OCI-LY7 (cell line): ENCODE results near the gene POLA2. TPM values are rescaled to one million over a fixed set of nuclear protein-coding genes. Genes with fewer than 3 reads are reported as not detected.
A peak's percentile ranks its signal among the peaks of the same experiment; 100 is the strongest.

Experiments used
- BruUV-seq: library from RNA; stranded (reverse); fragments of 400-500 nt; replicated peaks from 2 replicates; lab custom pipeline; 2021; lab: Mats Ljungman, UMichigan
- CTCF ChIA-PET: fragments of 300-600 bp; sonication (Branson Sonifier 250); formaldehyde crosslinking; loops from one replicate; lab custom pipeline; 2022; ENCODE audit warnings: antibody characterized with exemption; ENCODE audit not compliant: unreplicated experiment; lab: Charles Lee
- POLR2A ChIA-PET: fragments of 300-600 bp; sonication (Branson Sonifier 250); formaldehyde crosslinking; loops from one replicate; lab custom pipeline; 2022; ENCODE audit warnings: antibody characterized with exemption; lab: Charles Lee
- DNase-seq: peaks from one replicate; pipeline ENCODE4 v3.0.0-alpha.2; 2015; ENCODE audit warnings: low spot score
- H2AFZ ChIP-seq: fragments of 200-600 bp; sonication (generic), shearing (Covaris generic); 2 replicates; pipeline ENCODE4 v1.6.1; 2014; ENCODE audit warnings: mild to moderate bottlenecking, antibody characterized with exemption, low read length, moderate library complexity
- H3K27ac ChIP-seq: fragments of 200-600 bp; sonication (generic); 2 replicates; pipeline ENCODE4 v1.5.1; 2014; ENCODE audit warnings: mixed run types, low read depth, mild to moderate bottlenecking, moderate library complexity, low read length, inconsistent platforms; ENCODE audit not compliant: poor library complexity, severe bottlenecking
- H3K36me3 ChIP-seq: fragments of 200-600 bp; sonication (generic); 2 replicates; pipeline ENCODE4 v1.6.1; 2014; ENCODE audit warnings: mild to moderate bottlenecking, antibody characterized with exemption, low read length, moderate library complexity, mixed read lengths; ENCODE audit not compliant: insufficient read depth
- H3K4me1 ChIP-seq: fragments of 200-600 bp; sonication (generic); 2 replicates; pipeline ENCODE4 v1.5.1; 2014; ENCODE audit warnings: mild to moderate bottlenecking, low read length; ENCODE audit not compliant: insufficient read depth, poor library complexity, severe bottlenecking
- H3K4me2 ChIP-seq: fragments of 200-600 bp; sonication (generic); 2 replicates; pipeline ENCODE4 v1.6.1; 2014; ENCODE audit warnings: mild to moderate bottlenecking, low read length
- H3K4me3 ChIP-seq: fragments of 200-600 bp; sonication (generic); 2 replicates; pipeline ENCODE4 v1.5.1; 2014; ENCODE audit warnings: mild to moderate bottlenecking, low read depth, low read length; ENCODE audit not compliant: poor library complexity, severe bottlenecking
- H3K79me2 ChIP-seq: fragments of 200-600 bp; sonication (generic); 2 replicates; pipeline ENCODE4 v1.6.1; 2016; ENCODE audit warnings: low read depth, mild to moderate bottlenecking, low read length, moderate library complexity, mixed read lengths; ENCODE audit not compliant: insufficient read depth
- H3K9me2 ChIP-seq: fragments of 200-600 bp; sonication (generic); 2 replicates; pipeline ENCODE4 v1.6.1; 2016; ENCODE audit warnings: mild to moderate bottlenecking, low read length, mixed read lengths; ENCODE audit not compliant: insufficient read depth
- H3K9me3 ChIP-seq: fragments of 200-600 bp; sonication (generic); 2 replicates; pipeline ENCODE4 v1.6.1; 2014; ENCODE audit warnings: mild to moderate bottlenecking, mixed run types, low read length, mixed read lengths
- H4K20me1 ChIP-seq: fragments of 200-600 bp; sonication (generic); 2 replicates; pipeline ENCODE4 v1.6.1; 2014; ENCODE audit warnings: mild to moderate bottlenecking, antibody characterized with exemption, low read length, moderate library complexity, mixed read lengths; ENCODE audit not compliant: insufficient read depth
- CTCF ChIP-seq: fragments of 200-600 bp; sonication (generic); conservative IDR thresholded peaks from 2 replicates; pipeline ENCODE4 v1.5.1; 2014; ENCODE audit warnings: mild to moderate bottlenecking, antibody characterized with exemption, low read length, moderate library complexity, mixed read lengths
- EZH2phosphoT487 ChIP-seq: fragments of 200-600 bp; sonication (generic); IDR thresholded peaks from 2 replicates; pipeline ENCODE4 v1.6.1; 2018; ENCODE audit warnings: low read depth, borderline replicate concordance, mild to moderate bottlenecking, mixed run types, antibody characterized with exemption, low read length, moderate library complexity, mixed read lengths
- intact Hi-C: fragments of 100-400 bp; cut with micrococcal nuclease; formaldehyde crosslinking; loops from one replicate; pipeline ENCODE4 v1.10.0; 2022; ENCODE audit not compliant: unreplicated experiment
- total RNA-seq, 2 experiments: library from RNA; depleted of rRNA in 1 of 2; stranded (reverse); fragments of >200 nt in 1 of 2; shearing (Covaris generic) in 1 of 2; gene quantifications; 2 replicates each; pipeline ENCODE4 v1.2.3, GENCODE V29; 2014 to 2022

POLA2 gene
- total RNA-seq, 2 experiments from 2014 or later = 47.5 to 89.1 TPM

- ChIA-PET POLR2A (interaction anchor here (0.7 to 1.0 kb wide), 2 partner anchors 30 to 62 kb away, joined by 3 to 4 read pairs; no protein-coding TSS in a partner anchor), CTCF (interaction anchor here (0.6 kb wide), 1 partner anchor 359 kb away, joined by 4 read pairs; no protein-coding TSS in a partner anchor)
- Histone ChIP-seq H3K4me1 (peaks cover 10% of the 10 kb centered on the region), H3K4me2 (no peak overlapping the region), H3K4me3 (no peak overlapping the region), H4K20me1 (0 out of 2 replicates have a peak, but pooled peaks cover 10% of the 10 kb centered on the region), H2AFZ (no peak overlapping the region), H3K36me3 (peaks cover 74% of the 10 kb centered on the region), H3K27ac (no peak overlapping the region), H3K9me3 (no peaks in the 10 kb centered on the region), H3K79me2 (peaks cover 46% of the 10 kb centered on the region), H3K9me2 (no peaks in the 10 kb centered on the region)
- DNase-seq = peak; percentile 33
- no TSS peak for BruUV-seq
- TF ChIP-seq CTCF (peak; percentile 83), EZH2phosphoT487 (no peak)
- intact Hi-C loops = loop anchor here (10.0 kb wide), 1 partner anchor 251 kb away; the partner anchor contains the start of gene ARL2
Measured at GRCh38 chr11:65266210-65266609, 4.4 kb downstream of the POLA2 start.

GRCh38 chr11:65274735-65275682 is 13.2 kb downstream of the POLA2 start:
- peaks cover 7% of the 10 kb centered on the region for H3K4me1 ChIP-seq
- TF ChIP-seq CTCF (peak; percentile 75), EZH2phosphoT487 (no peak)
- 0 out of 2 replicates have a peak, but pooled peaks cover 5% of the 10 kb centered on the region for H4K20me1 ChIP-seq
- CTCF ChIA-PET = interaction anchor here (0.6 to 0.7 kb wide), 2 partner anchors 40 to 265 kb away, joined by 3 to 4 read pairs; no protein-coding TSS in a partner anchor
- no peaks in the 10 kb centered on the region for H3K9me2 ChIP-seq
- H3K4me3 ChIP-seq = no peak overlapping the region
- peaks cover 86% of the 10 kb centered on the region for H3K36me3 ChIP-seq
- H3K4me2 ChIP-seq = no peak overlapping the region
- POLR2A ChIA-PET = interaction anchor here (0.7 to 1.0 kb wide), 3 partner anchors 13 to 41 kb away, joined by 3 read pairs; partner anchors contain the start of gene POLA2
- no peak overlapping the region for H2AFZ ChIP-seq
- peak; percentile 43 for DNase-seq
- no TSS peak for BruUV-seq
- H3K9me3 ChIP-seq = no peaks in the 10 kb centered on the region
- intact Hi-C loops = loop anchor here (5.0 kb wide), 1 partner anchor 42 kb away; no protein-coding TSS in a partner anchor
- H3K27ac ChIP-seq = no peak overlapping the region
- no peaks in the 10 kb centered on the region for H3K79me2 ChIP-seq
